ENCODE measurements around the gene BUB1B. TPM values are rescaled to one million over a fixed set of nuclear protein-coding genes. Genes with fewer than 3 reads are reported as not detected.

Gene BUB1B
- total RNA-seq, 1 experiment from 2014 or later: 58.2 TPM

DNA sequence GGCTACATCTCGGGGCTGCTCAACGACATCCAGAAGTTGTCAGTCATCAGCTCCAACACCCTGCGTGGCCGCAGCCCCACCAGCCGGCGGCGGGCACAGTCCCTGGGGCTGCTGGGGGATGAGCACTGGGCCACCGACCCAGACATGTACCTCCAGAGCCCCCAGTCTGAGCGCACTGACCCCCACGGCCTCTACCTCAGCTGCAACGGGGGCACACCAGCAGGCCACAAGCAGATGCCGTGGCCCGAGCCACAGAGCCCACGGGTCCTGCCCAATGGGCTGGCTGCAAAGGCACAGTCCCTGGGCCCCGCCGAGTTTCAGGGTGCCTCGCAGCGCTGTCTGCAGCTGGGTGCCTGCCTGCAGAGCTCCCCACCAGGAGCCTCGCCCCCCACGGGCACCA lies 105.0 kb downstream of the BUB1B start:
- no peak overlapping the region for H3K4me2 ChIP-seq (ENCODE audit: low read depth, low read length, poor library complexity, severe bottlenecking)
- H3K9me3 ChIP-seq (ENCODE audit: low read length): no peaks in the 10 kb centered on the region
- no peaks in the 10 kb centered on the region for H3K9me2 ChIP-seq (replicated peaks; ENCODE audit: insufficient read depth, low read length)
- H4K20me1 ChIP-seq (ENCODE audit: insufficient read depth, low read depth, low read length): no peaks in the 10 kb centered on the region
- H3K27me3 ChIP-seq (ENCODE audit: low read length): no peaks in the 10 kb centered on the region
- no peak overlapping the region for H3K9ac ChIP-seq (ENCODE audit: low read length)
- no peaks in the 10 kb centered on the region for H3K36me3 ChIP-seq (ENCODE audit: insufficient read depth, low read length)
- H3K27ac ChIP-seq (ENCODE audit: low read length): no peak overlapping the region
- DNase-seq: no peak
- H3K4me1 ChIP-seq (ENCODE audit: low read length): no peaks in the 10 kb centered on the region
- H2AFZ ChIP-seq (ENCODE audit: low read length): no peak overlapping the region
- H3K4me3 ChIP-seq (ENCODE audit: low read length): no peak overlapping the region
- no peaks in the 10 kb centered on the region for H3K79me2 ChIP-seq (ENCODE audit: low read length)

DNA sequence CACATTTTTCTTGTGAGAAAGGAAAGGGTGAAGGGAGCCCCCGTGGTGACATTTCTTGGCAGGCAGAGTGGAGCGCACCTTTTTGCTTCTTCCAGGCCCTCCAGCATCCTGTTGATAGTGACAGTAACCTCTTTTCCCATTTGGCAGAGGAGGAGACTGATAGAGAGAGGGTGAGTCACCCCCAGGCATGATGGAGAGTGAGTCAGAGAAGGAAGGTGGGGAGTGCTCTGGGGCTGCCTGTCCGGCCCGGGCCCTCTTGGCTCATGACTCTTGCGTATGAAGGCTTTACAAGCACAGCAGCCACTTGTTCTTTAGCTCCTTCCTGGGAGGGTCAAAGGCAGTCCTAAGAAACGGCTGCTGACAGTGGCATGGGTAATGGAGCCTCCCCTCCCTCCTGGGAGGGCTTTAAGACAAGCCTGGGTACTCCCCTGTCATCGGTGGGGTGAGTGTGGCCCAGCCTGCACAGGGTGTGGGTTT lies 106.0 kb downstream of the BUB1B start:
- no peaks in the 10 kb centered on the region for H3K9me3 ChIP-seq (ENCODE audit: low read length)
- no peaks in the 10 kb centered on the region for H3K4me1 ChIP-seq (ENCODE audit: low read length)
- H3K9ac ChIP-seq (ENCODE audit: low read length): no peak overlapping the region
- no peak overlapping the region for H3K4me2 ChIP-seq (ENCODE audit: low read depth, low read length, poor library complexity, severe bottlenecking)
- H3K36me3 ChIP-seq (ENCODE audit: insufficient read depth, low read length): no peaks in the 10 kb centered on the region
- no peaks in the 10 kb centered on the region for H4K20me1 ChIP-seq (ENCODE audit: insufficient read depth, low read depth, low read length)
- H3K79me2 ChIP-seq (ENCODE audit: low read length): no peaks in the 10 kb centered on the region
- no peaks in the 10 kb centered on the region for H3K27me3 ChIP-seq (ENCODE audit: low read length)
- no peak overlapping the region for H2AFZ ChIP-seq (ENCODE audit: low read length)
- H3K4me3 ChIP-seq (ENCODE audit: low read length): no peak overlapping the region
- no peak for DNase-seq
- H3K27ac ChIP-seq (ENCODE audit: low read length): no peak overlapping the region
- H3K9me2 ChIP-seq (replicated peaks; ENCODE audit: insufficient read depth, low read length): no peaks in the 10 kb centered on the region

DNA sequence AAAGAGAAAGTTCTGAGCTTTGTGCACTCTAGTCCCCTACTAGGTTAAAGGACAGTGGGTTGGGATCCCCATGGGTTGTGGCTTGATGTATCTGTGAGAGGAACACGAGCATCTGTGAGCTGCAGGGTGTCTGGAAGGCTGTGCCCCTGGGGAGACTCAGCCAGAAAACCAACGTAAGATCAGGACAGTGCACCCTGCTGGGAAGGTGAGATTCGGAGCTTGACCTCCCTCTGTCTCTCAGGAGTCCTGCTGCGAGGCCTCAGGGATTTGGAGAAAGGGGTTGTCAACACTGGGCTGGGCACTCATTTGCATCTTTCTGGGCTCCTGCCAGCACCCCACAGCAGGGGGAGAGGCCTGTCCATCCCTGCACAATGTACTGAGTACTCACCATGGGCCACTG lies 106.8 kb downstream of the BUB1B start:
- no peak overlapping the region for H3K9ac ChIP-seq (ENCODE audit: low read length)
- H3K4me1 ChIP-seq (ENCODE audit: low read length): no peaks in the 10 kb centered on the region
- H3K27ac ChIP-seq (ENCODE audit: low read length): no peak overlapping the region
- no peaks in the 10 kb centered on the region for H3K27me3 ChIP-seq (ENCODE audit: low read length)
- no peak overlapping the region for H3K4me3 ChIP-seq (ENCODE audit: low read length)
- H3K9me3 ChIP-seq (ENCODE audit: low read length): no peaks in the 10 kb centered on the region
- H2AFZ ChIP-seq (ENCODE audit: low read length): no peak overlapping the region
- H3K79me2 ChIP-seq (ENCODE audit: low read length): no peaks in the 10 kb centered on the region
- H3K9me2 ChIP-seq (replicated peaks; ENCODE audit: insufficient read depth, low read length): no peaks in the 10 kb centered on the region
- no peaks in the 10 kb centered on the region for H3K36me3 ChIP-seq (ENCODE audit: insufficient read depth, low read length)
- DNase-seq: no peak
- H4K20me1 ChIP-seq (ENCODE audit: insufficient read depth, low read depth, low read length): no peaks in the 10 kb centered on the region
- H3K4me2 ChIP-seq (ENCODE audit: low read depth, low read length, poor library complexity, severe bottlenecking): no peak overlapping the region

DNA sequence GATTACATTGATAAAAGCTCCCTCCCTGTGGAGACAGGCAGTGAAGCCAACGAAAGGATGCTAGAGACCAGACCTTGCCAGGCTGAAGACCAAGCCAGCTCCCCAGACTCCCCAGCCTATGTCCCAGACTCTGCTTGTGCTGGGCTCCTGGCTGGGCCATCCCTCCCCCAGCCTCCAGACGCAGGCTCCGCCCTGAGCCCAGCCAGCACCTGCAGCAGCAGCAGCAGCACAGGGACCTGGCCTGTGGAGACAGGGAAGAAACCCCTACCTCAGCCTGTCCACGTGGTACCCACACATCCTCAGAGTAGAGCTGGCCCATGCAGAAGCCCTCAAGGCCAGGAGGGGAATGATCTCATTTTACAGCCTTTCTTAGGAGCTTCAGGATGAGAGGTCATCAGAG lies 108.7 kb downstream of the BUB1B start:
- H3K9ac ChIP-seq (ENCODE audit: low read length): no peak overlapping the region
- no peak overlapping the region for H3K27ac ChIP-seq (ENCODE audit: low read length)
- H3K4me2 ChIP-seq (ENCODE audit: low read depth, low read length, poor library complexity, severe bottlenecking): no peak overlapping the region
- no peaks in the 10 kb centered on the region for H3K9me3 ChIP-seq (ENCODE audit: low read length)
- H2AFZ ChIP-seq (ENCODE audit: low read length): no peak overlapping the region
- no peaks in the 10 kb centered on the region for H4K20me1 ChIP-seq (ENCODE audit: insufficient read depth, low read depth, low read length)
- no peak overlapping the region for H3K4me3 ChIP-seq (ENCODE audit: low read length)
- no peak for DNase-seq
- no peaks in the 10 kb centered on the region for H3K9me2 ChIP-seq (replicated peaks; ENCODE audit: insufficient read depth, low read length)
- no peaks in the 10 kb centered on the region for H3K4me1 ChIP-seq (ENCODE audit: low read length)
- H3K27me3 ChIP-seq (ENCODE audit: low read length): no peaks in the 10 kb centered on the region
- no peaks in the 10 kb centered on the region for H3K36me3 ChIP-seq (ENCODE audit: insufficient read depth, low read length)
- no peaks in the 10 kb centered on the region for H3K79me2 ChIP-seq (ENCODE audit: low read length)

DNA sequence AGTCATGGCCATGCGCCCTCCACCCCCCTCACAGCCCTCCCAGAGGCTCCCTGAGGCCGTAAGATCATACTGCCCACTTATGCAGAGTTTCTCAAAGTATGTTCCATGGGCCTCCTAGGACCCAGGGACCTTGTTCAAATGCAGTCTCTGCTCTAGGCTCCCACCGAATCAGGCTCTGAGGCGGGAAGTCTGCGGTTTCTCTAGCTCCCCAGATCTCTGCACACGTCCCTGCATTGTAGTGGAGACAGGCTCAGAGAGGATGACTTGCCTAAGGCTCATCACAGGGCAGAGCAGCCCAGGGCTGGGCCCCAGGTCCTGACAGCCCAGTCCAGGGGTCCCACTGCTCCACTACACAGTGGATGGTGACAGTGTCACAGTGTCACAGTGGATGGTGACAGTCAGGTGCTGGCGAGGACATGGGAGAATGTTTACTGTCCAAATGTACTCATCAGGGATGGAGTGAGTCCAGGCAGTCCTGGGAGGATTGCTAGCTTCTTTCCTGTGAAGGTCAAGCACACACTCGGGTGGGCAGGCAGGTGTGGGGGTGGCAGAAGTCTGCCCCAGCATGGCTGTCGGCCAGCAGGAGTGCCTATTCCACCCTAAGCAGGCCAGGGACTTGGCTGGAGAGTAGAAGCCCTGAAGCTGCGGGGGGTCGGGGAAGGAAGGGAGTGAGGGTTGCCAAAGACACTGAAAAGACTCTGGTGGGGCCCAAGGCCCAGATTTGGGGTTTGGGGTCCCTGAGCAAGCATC lies 109.6 kb downstream of the BUB1B start:
- no peaks in the 10 kb centered on the region for H4K20me1 ChIP-seq (ENCODE audit: insufficient read depth, low read depth, low read length)
- H3K79me2 ChIP-seq (ENCODE audit: low read length): no peaks in the 10 kb centered on the region
- H3K27ac ChIP-seq (ENCODE audit: low read length): no peak overlapping the region
- H3K4me2 ChIP-seq (ENCODE audit: low read depth, low read length, poor library complexity, severe bottlenecking): no peak overlapping the region
- H3K36me3 ChIP-seq (ENCODE audit: insufficient read depth, low read length): no peaks in the 10 kb centered on the region
- no peaks in the 10 kb centered on the region for H3K27me3 ChIP-seq (ENCODE audit: low read length)
- DNase-seq: no peak
- H2AFZ ChIP-seq (ENCODE audit: low read length): no peak overlapping the region
- no peaks in the 10 kb centered on the region for H3K9me2 ChIP-seq (replicated peaks; ENCODE audit: insufficient read depth, low read length)
- H3K4me1 ChIP-seq (ENCODE audit: low read length): no peaks in the 10 kb centered on the region
- H3K4me3 ChIP-seq (ENCODE audit: low read length): no peak overlapping the region
- H3K9me3 ChIP-seq (ENCODE audit: low read length): no peaks in the 10 kb centered on the region
- H3K9ac ChIP-seq (ENCODE audit: low read length): no peak overlapping the region

Other genes with a start within 250 kb of the BUB1B start
- gene GPR176, start 240.8 kb upstream of the BUB1B start, total RNA-seq (2014; rRNA removed; shearing (Covaris generic); ENCODE audit: low replicate concordance): 0.07 TPM in 1 of 2 replicates, not detected in the other
- 24.0 and 42.5 TPM in 2 replicates for gene EIF2AK4, start 227.0 kb upstream of the BUB1B start, total RNA-seq (2014; rRNA removed; shearing (Covaris generic); ENCODE audit: low replicate concordance)
- 232 and 427 TPM in 2 replicates for gene SRP14, start 121.9 kb upstream of the BUB1B start, total RNA-seq (2014; rRNA removed; shearing (Covaris generic); ENCODE audit: low replicate concordance)
- 3.0 and 5.4 TPM in 2 replicates for gene BMF, start 52.2 kb upstream of the BUB1B start, total RNA-seq (2014; rRNA removed; shearing (Covaris generic); ENCODE audit: low replicate concordance)
- gene PAK6, start 78.0 kb downstream of the BUB1B start, total RNA-seq (2014; rRNA removed; shearing (Covaris generic); ENCODE audit: low replicate concordance): 0.45 and 0.69 TPM in 2 replicates
- gene ANKRD63, start 122.0 kb downstream of the BUB1B start, total RNA-seq (2014; rRNA removed; shearing (Covaris generic); ENCODE audit: low replicate concordance): not detected in 2 replicates
- gene PLCB2, start 146.9 kb downstream of the BUB1B start, total RNA-seq (2014; rRNA removed; shearing (Covaris generic); ENCODE audit: low replicate concordance): 4.3 and 8.7 TPM in 2 replicates
- 5.8 and 9.2 TPM in 2 replicates for gene INAFM2, start 162.6 kb downstream of the BUB1B start, total RNA-seq (2014; rRNA removed; shearing (Covaris generic); ENCODE audit: low replicate concordance)
- 1.2 and 3.1 TPM in 2 replicates for gene CCDC9B, start 179.9 kb downstream of the BUB1B start, total RNA-seq (2014; rRNA removed; shearing (Covaris generic); ENCODE audit: low replicate concordance)
- gene PHGR1, start 190.0 kb downstream of the BUB1B start, total RNA-seq (2014; rRNA removed; shearing (Covaris generic); ENCODE audit: low replicate concordance): not detected in 2 replicates
- 0.07 and 2.6 TPM in 2 replicates for gene DISP2, start 197.2 kb downstream of the BUB1B start, total RNA-seq (2014; rRNA removed; shearing (Covaris generic); ENCODE audit: low replicate concordance)
- 34.5 and 43.1 TPM in 2 replicates for gene KNSTRN, start 221.7 kb downstream of the BUB1B start, total RNA-seq (2014; rRNA removed; shearing (Covaris generic); ENCODE audit: low replicate concordance)
- 38.1 and 56.4 TPM in 2 replicates for gene IVD, start 244.7 kb downstream of the BUB1B start, total RNA-seq (2014; rRNA removed; shearing (Covaris generic); ENCODE audit: low replicate concordance)

Measured in Karpas-422 (cell line).